HCT116 (cell line): ENCODE data around the gene DEXI. TPM values are rescaled to one million over a fixed set of nuclear protein-coding genes. Genes with fewer than 3 reads are reported as not detected.

Experiments
- ATAC-seq: fragments of 200-7000 bp; cut with Tn5 transposase; 2 replicates; pipeline ENCODE4 v1.9.1; 2020; ENCODE audit warnings: mild to moderate bottlenecking, moderate library complexity
- BruUV-seq: library from RNA; stranded (reverse); fragments of 400-500 nt; replicated peaks from 2 replicates; lab custom pipeline; 2021; lab: Mats Ljungman, UMichigan
- CTCF ChIA-PET: fragments of 300-600 bp; sonication (Branson Sonifier 250); formaldehyde crosslinking; loops from one replicate; lab custom pipeline; 2021; ENCODE audit warnings: antibody characterized with exemption; lab: Charles Lee
- POLR2A ChIA-PET: fragments of 300-600, 350-600 bp; sonication (Branson Sonifier 250); formaldehyde crosslinking; loops from one replicate; lab custom pipeline; 2021; ENCODE audit warnings: antibody characterized with exemption; lab: Charles Lee
- RAD21 ChIA-PET, 2 experiments: fragments of 300-600 bp; sonication (Branson Sonifier 250); formaldehyde crosslinking; loops; one replicate each; lab custom pipeline; 2023; ENCODE audit warnings: low total read pairs in 2 of 2; ENCODE audit not compliant: uncharacterized antibody in 2 of 2, unreplicated experiment in 2 of 2, low non-redundant PET in 1 of 2; lab: Charles Lee
- DNase-seq: peaks from one replicate; pipeline ENCODE4 v3.0.0-alpha.2; 2010; ENCODE audit warnings: low read depth, low spot score
- H2AFZ ChIP-seq: fragments of 200-600 bp; shearing (Covaris generic), sonication (generic); 2 replicates; pipeline ENCODE4 v1.6.1; 2017; ENCODE audit warnings: low read depth, mixed run types, mixed read lengths, antibody characterized with exemption, low read length; ENCODE audit not compliant: poor library complexity, severe bottlenecking
- H3K27ac ChIP-seq: 2 replicates; pipeline ENCODE4 v1.5.1; 2012; ENCODE audit warnings: low read depth, low read length
- H3K27me3 ChIP-seq: fragments of 200-600 bp; sonication (generic); 2 replicates; pipeline ENCODE4 v1.6.1; 2016; ENCODE audit warnings: mixed run types, low read length, mixed read lengths; ENCODE audit not compliant: insufficient read depth
- H3K36me3 ChIP-seq, 2 experiments: fragments of 200-500 bp in 1 of 2; fragments of 200-600 bp in 1 of 2; sonication (Bioruptor generic) in 1 of 2; sonication (generic) in 1 of 2; 2 replicates each; pipeline versions ENCODE4 v1.5.1 to v1.6.1; 2014 to 2016; ENCODE audit warnings: low read length in 2 of 2, inconsistent platforms in 1 of 2, mixed read lengths in 1 of 2, mixed run types in 1 of 2; ENCODE audit not compliant: insufficient read depth in 2 of 2, control insufficient read depth in 1 of 2
- H3K4me1 ChIP-seq, 2 experiments: fragments of 200-600 bp in 1 of 2; sonication (generic) in 1 of 2; 2 replicates each; pipeline versions ENCODE4 v1.5.1 to v1.6.1; 2012 to 2017; ENCODE audit warnings: low read length in 2 of 2, inconsistent platforms in 1 of 2, mild to moderate bottlenecking in 1 of 2, mixed read lengths in 1 of 2, mixed run types in 1 of 2, moderate library complexity in 1 of 2; ENCODE audit not compliant: insufficient read depth in 2 of 2, control insufficient read depth in 1 of 2
- H3K4me2 ChIP-seq: fragments of 200-600 bp; sonication (generic); 2 replicates; pipeline ENCODE4 v1.6.1; 2017; ENCODE audit warnings: mixed run types, low read length, mixed read lengths
- H3K4me3 ChIP-seq, 2 experiments: fragments of 200-600 bp in 1 of 2; sonication (generic) in 1 of 2; replicated peaks in 1 of 2; 2 replicates each; pipeline ENCODE4 v1.5.1; 2011 to 2016; ENCODE audit warnings: low read length in 2 of 2, control low read depth in 1 of 2, low read depth in 1 of 2, mild to moderate bottlenecking in 1 of 2, mixed read lengths in 1 of 2, mixed run types in 1 of 2
- H3K79me2 ChIP-seq: fragments of 200-600 bp; sonication (generic); 2 replicates; pipeline ENCODE4 v1.6.1; 2017; ENCODE audit warnings: mild to moderate bottlenecking, mixed run types, low read length, moderate library complexity, mixed read lengths; ENCODE audit not compliant: insufficient read depth
- H3K9ac ChIP-seq: fragments of 200-600 bp; sonication (generic); 2 replicates; pipeline ENCODE4 v1.6.1; 2016; ENCODE audit warnings: low read length, mixed read lengths
- H3K9me2 ChIP-seq: fragments of 200-600 bp; sonication (generic), shearing (Covaris generic); 2 replicates; pipeline ENCODE4 v1.6.1; 2017; ENCODE audit warnings: mixed run types, mild to moderate bottlenecking, moderate library complexity; ENCODE audit not compliant: insufficient read depth
- H3K9me3 ChIP-seq, 2 experiments: fragments of 200-500 bp in 1 of 2; fragments of 200-600 bp in 1 of 2; sonication (Bioruptor generic) in 1 of 2; sonication (generic) in 1 of 2; 2 replicates each; pipeline ENCODE4 v1.6.1; 2014 to 2017; ENCODE audit warnings: low read length in 2 of 2, mixed read lengths in 2 of 2, inconsistent platforms in 1 of 2, low read depth in 1 of 2, mild to moderate bottlenecking in 1 of 2, mixed run types in 1 of 2, moderate library complexity in 1 of 2; ENCODE audit not compliant: control insufficient read depth in 1 of 2, insufficient read depth in 1 of 2
- H4K20me1 ChIP-seq: fragments of 200-600 bp; sonication (generic), shearing (Covaris generic); 2 replicates; pipeline ENCODE4 v1.6.1; 2017; ENCODE audit warnings: mixed run types, mild to moderate bottlenecking, moderate library complexity; ENCODE audit not compliant: insufficient read depth
- CBX3 ChIP-seq: IDR thresholded peaks from 2 replicates; pipeline ENCODE4 v1.6.1; 2012; ENCODE audit warnings: low read depth
- CEBPB ChIP-seq: IDR thresholded peaks from 2 replicates; pipeline ENCODE4 v1.6.1; 2012; ENCODE audit warnings: low read depth
- ELF1 ChIP-seq: IDR thresholded peaks from 2 replicates; pipeline ENCODE4 v1.6.1; 2012; ENCODE audit warnings: low read depth, borderline replicate concordance
- EZH2 ChIP-seq: fragments of 200-600 bp; sonication (generic); IDR thresholded peaks from 2 replicates; pipeline ENCODE4 v1.6.1; 2017; ENCODE audit warnings: antibody characterized with exemption, mixed run types
- EZH2phosphoT487 ChIP-seq: fragments of 200-600 bp; IDR thresholded peaks from 2 replicates; pipeline ENCODE4 v1.6.1; 2018; ENCODE audit warnings: antibody characterized with exemption, borderline replicate concordance
- POLR2A ChIP-seq: IDR thresholded peaks from 2 replicates; pipeline ENCODE4 v1.7.0; 2011; ENCODE audit warnings: borderline replicate concordance; ENCODE audit not compliant: insufficient read depth, insufficient read length; ENCODE audit errors: extremely low read depth
- POLR2AphosphoS5 ChIP-seq: IDR thresholded peaks from 2 replicates; pipeline ENCODE4 v1.6.1; 2011; ENCODE audit warnings: mild to moderate bottlenecking, low read depth, low read length, moderate library complexity
- RAD21 ChIP-seq: IDR thresholded peaks from 2 replicates; pipeline ENCODE4 v1.6.1; 2012; ENCODE audit warnings: low read depth, mild to moderate bottlenecking
- SIN3A ChIP-seq: IDR thresholded peaks from 2 replicates; pipeline ENCODE4 v1.6.1; 2012; ENCODE audit warnings: low read depth
- YY1 ChIP-seq: IDR thresholded peaks from 2 replicates; pipeline ENCODE4 v1.6.1; 2011; ENCODE audit warnings: low read length, low read depth, moderate library complexity, mild to moderate bottlenecking; ENCODE audit not compliant: insufficient replicate concordance; ENCODE audit errors: extremely low read depth
- ZFX ChIP-seq: fragments of 450-650 bp; IDR thresholded peaks from 2 replicates; pipeline ENCODE4 v1.6.1; 2017
- ZNF274 ChIP-seq: fragments of 200-500 bp; sonication (Bioruptor generic); IDR thresholded peaks from 2 replicates; pipeline ENCODE4 v1.6.1; 2014; ENCODE audit warnings: mild to moderate bottlenecking, low read depth, low read length, inconsistent platforms
- intact Hi-C: fragments of 100-400 bp; cut with micrococcal nuclease; formaldehyde crosslinking; loops from 2 replicates; pipeline ENCODE4 v1.10.0; 2022
- total RNA-seq: library from RNA; stranded (reverse); gene quantifications from one replicate; pipeline ENCODE4 v1.2.1, GENCODE V29; 2021; ENCODE audit not compliant: unreplicated experiment
- TF ChIP-seq, protein P1 (sequence below): IDR thresholded peaks from 2 replicates; pipeline ENCODE4 v1.6.1; 2012
- TF ChIP-seq, protein P2 (sequence below): IDR thresholded peaks from 2 replicates; pipeline ENCODE4 v1.6.1; 2011; ENCODE audit warnings: mild to moderate bottlenecking, low read length, moderate library complexity; ENCODE audit not compliant: insufficient replicate concordance; ENCODE audit errors: extremely low read depth
- TF ChIP-seq, protein P3 (sequence below): IDR thresholded peaks from 2 replicates; pipeline ENCODE4 v1.6.1; 2012
- TF ChIP-seq, protein P4 (sequence below), 3 experiments: fragments of 200-600 bp in 1 of 3; sonication (generic) in 1 of 3; IDR thresholded peaks in 2 of 3; conservative IDR thresholded peaks in 1 of 3; 2 replicates each; pipeline ENCODE4 v1.5.1; 2012 to 2017; ENCODE audit warnings: low read depth in 2 of 3, low read length in 2 of 3, antibody characterized with exemption in 1 of 3, borderline replicate concordance in 1 of 3, control low read depth in 1 of 3, mild to moderate bottlenecking in 1 of 3, mixed read lengths in 1 of 3, mixed run types in 1 of 3, moderate library complexity in 1 of 3; ENCODE audit not compliant: insufficient read depth in 1 of 3
- TF ChIP-seq, protein P5 (sequence below): IDR thresholded peaks from 2 replicates; pipeline ENCODE4 v1.6.1; 2012; ENCODE audit warnings: low read depth

The DEXI gene
- total RNA-seq, 1 experiment from 2014 or later, result 37.8 TPM

DNA sequence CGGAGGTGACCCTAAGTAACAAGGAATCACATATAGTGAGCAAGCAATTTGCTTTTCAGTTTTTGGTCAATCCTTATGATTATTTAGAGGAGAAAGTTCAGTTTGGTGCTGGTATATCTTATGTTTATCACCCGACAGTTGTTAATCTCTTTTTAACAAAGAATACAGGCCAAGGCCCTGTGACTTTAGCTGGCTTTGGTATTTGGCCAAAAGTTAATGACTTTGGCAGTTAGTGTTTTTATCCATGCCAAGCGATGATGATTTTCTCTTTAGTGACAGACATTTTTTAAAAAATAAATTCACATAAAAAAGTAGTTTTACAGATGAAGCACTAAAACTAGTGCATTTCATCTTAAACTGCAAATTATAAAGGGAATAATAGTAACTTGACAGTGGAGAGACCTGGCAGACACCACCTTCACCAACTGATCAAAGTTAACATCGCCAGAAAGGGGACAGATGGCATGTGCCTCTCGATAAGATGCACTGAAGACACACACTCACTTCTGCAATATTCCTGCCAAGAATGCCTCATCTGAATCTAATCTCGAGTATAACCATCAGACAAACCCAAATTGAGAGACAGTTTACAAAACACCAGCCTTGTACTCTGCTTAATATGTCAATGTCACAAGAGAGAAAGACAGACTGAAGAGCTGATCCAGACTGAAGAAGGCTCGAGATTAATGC is 6.9 kb downstream of the DEXI start:
- H3K36me3 ChIP-seq, result peaks cover 12 to 45% of the 10 kb centered on the region in 2 experiments; a peak in 3 of 4 replicates

More for the DNA sequence above, 6.9 kb downstream of the DEXI start:
- ChIA-PET RAD21 (no interaction called here), CTCF (no interaction called here), POLR2A (no interaction called here)
- peaks cover 79% of the 10 kb centered on the region for H3K79me2 ChIP-seq
- no TSS peak for BruUV-seq
- no peaks in the 10 kb centered on the region for H3K27me3 ChIP-seq
- no peak for TF ChIP-seq ELF1
- no peak for TF ChIP-seq EZH2phosphoT487
- TF ChIP-seq, protein P1, sequence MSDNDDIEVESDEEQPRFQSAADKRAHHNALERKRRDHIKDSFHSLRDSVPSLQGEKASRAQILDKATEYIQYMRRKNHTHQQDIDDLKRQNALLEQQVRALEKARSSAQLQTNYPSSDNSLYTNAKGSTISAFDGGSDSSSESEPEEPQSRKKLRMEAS, result no peak
- TF ChIP-seq POLR2A, result no peak
- TF ChIP-seq, protein P2, sequence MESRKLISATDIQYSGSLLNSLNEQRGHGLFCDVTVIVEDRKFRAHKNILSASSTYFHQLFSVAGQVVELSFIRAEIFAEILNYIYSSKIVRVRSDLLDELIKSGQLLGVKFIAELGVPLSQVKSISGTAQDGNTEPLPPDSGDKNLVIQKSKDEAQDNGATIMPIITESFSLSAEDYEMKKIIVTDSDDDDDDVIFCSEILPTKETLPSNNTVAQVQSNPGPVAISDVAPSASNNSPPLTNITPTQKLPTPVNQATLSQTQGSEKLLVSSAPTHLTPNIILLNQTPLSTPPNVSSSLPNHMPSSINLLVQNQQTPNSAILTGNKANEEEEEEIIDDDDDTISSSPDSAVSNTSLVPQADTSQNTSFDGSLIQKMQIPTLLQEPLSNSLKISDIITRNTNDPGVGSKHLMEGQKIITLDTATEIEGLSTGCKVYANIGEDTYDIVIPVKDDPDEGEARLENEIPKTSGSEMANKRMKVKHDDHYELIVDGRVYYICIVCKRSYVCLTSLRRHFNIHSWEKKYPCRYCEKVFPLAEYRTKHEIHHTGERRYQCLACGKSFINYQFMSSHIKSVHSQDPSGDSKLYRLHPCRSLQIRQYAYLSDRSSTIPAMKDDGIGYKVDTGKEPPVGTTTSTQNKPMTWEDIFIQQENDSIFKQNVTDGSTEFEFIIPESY, result no peak
- no peak for TF ChIP-seq RAD21
- TF ChIP-seq CEBPB, result no peak
- no peak for TF ChIP-seq YY1
- TF ChIP-seq SIN3A, result no peak
- no peak for TF ChIP-seq ZNF274
- no peak for TF ChIP-seq EZH2
- no peak for TF ChIP-seq CBX3
- no peak for TF ChIP-seq ZFX
- TF ChIP-seq, protein P3, sequence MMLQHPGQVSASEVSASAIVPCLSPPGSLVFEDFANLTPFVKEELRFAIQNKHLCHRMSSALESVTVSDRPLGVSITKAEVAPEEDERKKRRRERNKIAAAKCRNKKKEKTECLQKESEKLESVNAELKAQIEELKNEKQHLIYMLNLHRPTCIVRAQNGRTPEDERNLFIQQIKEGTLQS, result no peak
- TF ChIP-seq POLR2AphosphoS5, result no peak
- TF ChIP-seq, protein P4, sequence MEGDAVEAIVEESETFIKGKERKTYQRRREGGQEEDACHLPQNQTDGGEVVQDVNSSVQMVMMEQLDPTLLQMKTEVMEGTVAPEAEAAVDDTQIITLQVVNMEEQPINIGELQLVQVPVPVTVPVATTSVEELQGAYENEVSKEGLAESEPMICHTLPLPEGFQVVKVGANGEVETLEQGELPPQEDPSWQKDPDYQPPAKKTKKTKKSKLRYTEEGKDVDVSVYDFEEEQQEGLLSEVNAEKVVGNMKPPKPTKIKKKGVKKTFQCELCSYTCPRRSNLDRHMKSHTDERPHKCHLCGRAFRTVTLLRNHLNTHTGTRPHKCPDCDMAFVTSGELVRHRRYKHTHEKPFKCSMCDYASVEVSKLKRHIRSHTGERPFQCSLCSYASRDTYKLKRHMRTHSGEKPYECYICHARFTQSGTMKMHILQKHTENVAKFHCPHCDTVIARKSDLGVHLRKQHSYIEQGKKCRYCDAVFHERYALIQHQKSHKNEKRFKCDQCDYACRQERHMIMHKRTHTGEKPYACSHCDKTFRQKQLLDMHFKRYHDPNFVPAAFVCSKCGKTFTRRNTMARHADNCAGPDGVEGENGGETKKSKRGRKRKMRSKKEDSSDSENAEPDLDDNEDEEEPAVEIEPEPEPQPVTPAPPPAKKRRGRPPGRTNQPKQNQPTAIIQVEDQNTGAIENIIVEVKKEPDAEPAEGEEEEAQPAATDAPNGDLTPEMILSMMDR (IDR thresholded peaks at IDR 0.05 in 2 of 3, conservative IDR thresholded peaks at IDR 0.05 in 1 of 3; ENCODE audit: borderline replicate concordance in 1 of 3, insufficient read depth in 1 of 3, low read depth in 2 of 3, low read length in 2 of 3), result no peak
- TF ChIP-seq, protein P5, sequence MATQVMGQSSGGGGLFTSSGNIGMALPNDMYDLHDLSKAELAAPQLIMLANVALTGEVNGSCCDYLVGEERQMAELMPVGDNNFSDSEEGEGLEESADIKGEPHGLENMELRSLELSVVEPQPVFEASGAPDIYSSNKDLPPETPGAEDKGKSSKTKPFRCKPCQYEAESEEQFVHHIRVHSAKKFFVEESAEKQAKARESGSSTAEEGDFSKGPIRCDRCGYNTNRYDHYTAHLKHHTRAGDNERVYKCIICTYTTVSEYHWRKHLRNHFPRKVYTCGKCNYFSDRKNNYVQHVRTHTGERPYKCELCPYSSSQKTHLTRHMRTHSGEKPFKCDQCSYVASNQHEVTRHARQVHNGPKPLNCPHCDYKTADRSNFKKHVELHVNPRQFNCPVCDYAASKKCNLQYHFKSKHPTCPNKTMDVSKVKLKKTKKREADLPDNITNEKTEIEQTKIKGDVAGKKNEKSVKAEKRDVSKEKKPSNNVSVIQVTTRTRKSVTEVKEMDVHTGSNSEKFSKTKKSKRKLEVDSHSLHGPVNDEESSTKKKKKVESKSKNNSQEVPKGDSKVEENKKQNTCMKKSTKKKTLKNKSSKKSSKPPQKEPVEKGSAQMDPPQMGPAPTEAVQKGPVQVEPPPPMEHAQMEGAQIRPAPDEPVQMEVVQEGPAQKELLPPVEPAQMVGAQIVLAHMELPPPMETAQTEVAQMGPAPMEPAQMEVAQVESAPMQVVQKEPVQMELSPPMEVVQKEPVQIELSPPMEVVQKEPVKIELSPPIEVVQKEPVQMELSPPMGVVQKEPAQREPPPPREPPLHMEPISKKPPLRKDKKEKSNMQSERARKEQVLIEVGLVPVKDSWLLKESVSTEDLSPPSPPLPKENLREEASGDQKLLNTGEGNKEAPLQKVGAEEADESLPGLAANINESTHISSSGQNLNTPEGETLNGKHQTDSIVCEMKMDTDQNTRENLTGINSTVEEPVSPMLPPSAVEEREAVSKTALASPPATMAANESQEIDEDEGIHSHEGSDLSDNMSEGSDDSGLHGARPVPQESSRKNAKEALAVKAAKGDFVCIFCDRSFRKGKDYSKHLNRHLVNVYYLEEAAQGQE, result no peak
- no peak overlapping the region for H3K4me2 ChIP-seq
- H3K4me1 ChIP-seq, result peaks cover 0 to 1% of the 10 kb centered on the region in 2 experiments; a peak in 2 of 4 replicates
- H3K9me3 ChIP-seq, result no peaks in the 10 kb centered on the region
- no peak for ATAC-seq
- intact Hi-C loops, result no loop called here
- no peak overlapping the region for H3K9ac ChIP-seq
- H2AFZ ChIP-seq, result no peak overlapping the region
- no peak overlapping the region for H3K27ac ChIP-seq
- H3K9me2 ChIP-seq, result no peaks in the 10 kb centered on the region
- H3K4me3 ChIP-seq, result no peak overlapping the region
- 0 out of 2 replicates have a peak, but pooled peaks cover 7% of the 10 kb centered on the region for H4K20me1 ChIP-seq
- no peak for DNase-seq
